ENCODE data around the gene TAS1R3.

Gene TAS1R3

GRCh38 chr1:1351511-1352427 is 20.7 kb downstream of the TAS1R3 start:
- no peak overlapping the region for H2BK15ac ChIP-seq (replicated peaks; ENCODE audit: low read depth)
- H3K4ac ChIP-seq (ENCODE audit: low read depth, low read length) = no peak overlapping the region
- no peak overlapping the region for H4K5ac ChIP-seq (ENCODE audit: low read length)
- H3K9ac ChIP-seq (ENCODE audit: low read length) = peak overlapping the region; percentile 54
- no CpG with 5 or more reads among the region's 29 CpGs for WGBS (ENCODE audit: extremely low coverage, insufficient coverage, low lambda C conversion rate)
- no peak overlapping the region for H4K8ac ChIP-seq (ENCODE audit: low read depth, low read length)
- no peak for DNase-seq
- H2AK5ac ChIP-seq (ENCODE audit: low read length) = no peak overlapping the region
- H3K56ac ChIP-seq (ENCODE audit: low read length) = peak overlapping the region; percentile 76
- no peak overlapping the region for H3K4me2 ChIP-seq (ENCODE audit: low read length)
- H3K36me3 ChIP-seq (ENCODE audit: control insufficient read depth, insufficient read depth, low read length) = no peaks in the 10 kb centered on the region
- H2BK120ac ChIP-seq (ENCODE audit: low read depth, low read length) = no peak overlapping the region
- H3K18ac ChIP-seq (ENCODE audit: low read length) = no peak overlapping the region
- peak overlapping the region; percentile 80 for H3K23ac ChIP-seq (ENCODE audit: low read length)
- peaks cover 5% of the 10 kb centered on the region for H3K79me2 ChIP-seq (ENCODE audit: control insufficient read depth, insufficient read depth, low read length)
- no peak overlapping the region for H3K4me3 ChIP-seq (ENCODE audit: low read length)
- no peak overlapping the region for H2BK5ac ChIP-seq (ENCODE audit: low read length)
- peaks cover 3% of the 10 kb centered on the region for H3K79me1 ChIP-seq (ENCODE audit: low read length)
- H3K27me3 ChIP-seq (ENCODE audit: insufficient read depth, low read length, poor library complexity) = peaks cover 6% of the 10 kb centered on the region
- H3K4me1 ChIP-seq (ENCODE audit: control insufficient read depth, low read depth, low read length) = peaks cover 2% of the 10 kb centered on the region
- no peak overlapping the region for H3K27ac ChIP-seq (ENCODE audit: low read depth, low read length)

GRCh38 chr1:1352786-1353388 is 21.8 kb downstream of the TAS1R3 start:
- H3K79me1 ChIP-seq (ENCODE audit: low read length) = no peaks in the 10 kb centered on the region
- no peak overlapping the region for H4K8ac ChIP-seq (ENCODE audit: low read depth, low read length)
- H3K4me2 ChIP-seq (ENCODE audit: low read length) = no peak overlapping the region
- H3K27ac ChIP-seq (ENCODE audit: low read depth, low read length) = no peak overlapping the region
- H2AK5ac ChIP-seq (ENCODE audit: low read length) = no peak overlapping the region
- H2BK5ac ChIP-seq (ENCODE audit: low read length) = no peak overlapping the region
- H3K79me2 ChIP-seq (ENCODE audit: control insufficient read depth, insufficient read depth, low read length) = no peaks in the 10 kb centered on the region
- peak overlapping the region; percentile 2 for H3K9ac ChIP-seq (ENCODE audit: low read length)
- H3K23ac ChIP-seq (ENCODE audit: low read length) = no peak overlapping the region
- H3K4ac ChIP-seq (ENCODE audit: low read depth, low read length) = no peak overlapping the region
- WGBS (ENCODE audit: extremely low coverage, insufficient coverage, low lambda C conversion rate) = no CpG with 5 or more reads among the region's 5 CpGs
- H3K4me1 ChIP-seq (ENCODE audit: control insufficient read depth, low read depth, low read length) = no peaks in the 10 kb centered on the region
- H3K4me3 ChIP-seq (ENCODE audit: low read length) = no peak overlapping the region
- no peak for DNase-seq
- H3K27me3 ChIP-seq (ENCODE audit: insufficient read depth, low read length, poor library complexity) = peaks cover 6% of the 10 kb centered on the region
- peak overlapping the region; percentile 44 for H3K56ac ChIP-seq (ENCODE audit: low read length)
- H2BK120ac ChIP-seq (ENCODE audit: low read depth, low read length) = no peak overlapping the region
- no peak overlapping the region for H4K5ac ChIP-seq (ENCODE audit: low read length)
- H2BK15ac ChIP-seq (replicated peaks; ENCODE audit: low read depth) = no peak overlapping the region
- no peaks in the 10 kb centered on the region for H3K36me3 ChIP-seq (ENCODE audit: control insufficient read depth, insufficient read depth, low read length)
- H3K18ac ChIP-seq (ENCODE audit: low read length) = no peak overlapping the region

- Histone ChIP-seq H3K4me2 (ENCODE audit: low read length) (peak overlapping the region; percentile 9), H3K56ac (ENCODE audit: low read length) (peak overlapping the region; percentile 44), H2BK5ac (ENCODE audit: low read length) (no peak overlapping the region), H3K79me1 (ENCODE audit: low read length) (no peaks in the 10 kb centered on the region), H3K4me3 (ENCODE audit: low read length) (no peak overlapping the region), H3K4me1 (ENCODE audit: control insufficient read depth, low read depth, low read length) (no peaks in the 10 kb centered on the region), H2AK5ac (ENCODE audit: low read length) (no peak overlapping the region), H4K5ac (ENCODE audit: low read length) (no peak overlapping the region), H3K27ac (ENCODE audit: low read depth, low read length) (no peak overlapping the region), H3K4ac (ENCODE audit: low read depth, low read length) (peak overlapping the region; percentile 74), H2BK120ac (ENCODE audit: low read depth, low read length) (no peak overlapping the region), H3K79me2 (ENCODE audit: control insufficient read depth, insufficient read depth, low read length) (no peaks in the 10 kb centered on the region), H4K8ac (ENCODE audit: low read depth, low read length) (no peak overlapping the region), H3K9ac (ENCODE audit: low read length) (peak overlapping the region; percentile 54), H3K27me3 (ENCODE audit: insufficient read depth, low read length, poor library complexity) (peaks cover 6% of the 10 kb centered on the region), H3K36me3 (ENCODE audit: control insufficient read depth, insufficient read depth, low read length) (no peaks in the 10 kb centered on the region), H3K18ac (ENCODE audit: low read length) (no peak overlapping the region), H2BK15ac (replicated peaks; ENCODE audit: low read depth) (no peak overlapping the region), H3K23ac (ENCODE audit: low read length) (no peak overlapping the region)
- no CpG with 5 or more reads among the region's 28 CpGs for WGBS (ENCODE audit: extremely low coverage, insufficient coverage, low lambda C conversion rate)
- peak; percentile 80 for DNase-seq
These were observed 22.5 kb downstream of the TAS1R3 start for GRCh38 chr1:1353389-1354151.

GRCh38 chr1:1354271-1355247 is 23.5 kb downstream of the TAS1R3 start:
- Histone ChIP-seq H3K27ac (ENCODE audit: low read depth, low read length) (no peak overlapping the region), H2AK5ac (ENCODE audit: low read length) (no peak overlapping the region), H3K79me2 (ENCODE audit: control insufficient read depth, insufficient read depth, low read length) (no peaks in the 10 kb centered on the region), H2BK120ac (ENCODE audit: low read depth, low read length) (no peak overlapping the region), H3K56ac (ENCODE audit: low read length) (peak overlapping the region; percentile 28), H3K4me3 (ENCODE audit: low read length) (no peak overlapping the region), H3K9ac (ENCODE audit: low read length) (peak overlapping the region; percentile 24), H3K4ac (ENCODE audit: low read depth, low read length) (peak overlapping the region; percentile 74), H3K23ac (ENCODE audit: low read length) (no peak overlapping the region), H4K5ac (ENCODE audit: low read length) (no peak overlapping the region), H3K18ac (ENCODE audit: low read length) (no peak overlapping the region), H3K27me3 (ENCODE audit: insufficient read depth, low read length, poor library complexity) (peaks cover 6% of the 10 kb centered on the region), H2BK15ac (replicated peaks; ENCODE audit: low read depth) (no peak overlapping the region), H3K4me1 (ENCODE audit: control insufficient read depth, low read depth, low read length) (no peaks in the 10 kb centered on the region), H4K8ac (ENCODE audit: low read depth, low read length) (no peak overlapping the region), H2BK5ac (ENCODE audit: low read length) (no peak overlapping the region), H3K79me1 (ENCODE audit: low read length) (no peaks in the 10 kb centered on the region), H3K36me3 (ENCODE audit: control insufficient read depth, insufficient read depth, low read length) (no peaks in the 10 kb centered on the region), H3K4me2 (ENCODE audit: low read length) (peak overlapping the region; percentile 5)
- no peak for DNase-seq
- WGBS (ENCODE audit: extremely low coverage, insufficient coverage, low lambda C conversion rate) = no CpG with 5 or more reads among the region's 116 CpGs

- H3K4me3 ChIP-seq (ENCODE audit: low read length) = no peak overlapping the region
These were observed 24.3 kb downstream of the TAS1R3 start for GRCh38 chr1:1355416-1355815.

More at GRCh38 chr1:1355416-1355815, 24.3 kb downstream of the TAS1R3 start:
- H3K4me2 ChIP-seq (ENCODE audit: low read length) = no peak overlapping the region
- no peak overlapping the region for H3K27ac ChIP-seq (ENCODE audit: low read depth, low read length)
- H2BK5ac ChIP-seq (ENCODE audit: low read length) = no peak overlapping the region
- peak overlapping the region; percentile 34 for H3K56ac ChIP-seq (ENCODE audit: low read length)
- H3K9ac ChIP-seq (ENCODE audit: low read length) = no peak overlapping the region
- H2BK120ac ChIP-seq (ENCODE audit: low read depth, low read length) = no peak overlapping the region
- no peaks in the 10 kb centered on the region for H3K79me2 ChIP-seq (ENCODE audit: control insufficient read depth, insufficient read depth, low read length)
- WGBS (ENCODE audit: extremely low coverage, insufficient coverage, low lambda C conversion rate) = no CpG with 5 or more reads among the region's 52 CpGs
- H3K18ac ChIP-seq (ENCODE audit: low read length) = peak overlapping the region; percentile 24
- no peaks in the 10 kb centered on the region for H3K4me1 ChIP-seq (ENCODE audit: control insufficient read depth, low read depth, low read length)
- H3K23ac ChIP-seq (ENCODE audit: low read length) = no peak overlapping the region
- no peaks in the 10 kb centered on the region for H3K36me3 ChIP-seq (ENCODE audit: control insufficient read depth, insufficient read depth, low read length)
- H2BK15ac ChIP-seq (replicated peaks; ENCODE audit: low read depth) = no peak overlapping the region
- H3K27me3 ChIP-seq (ENCODE audit: insufficient read depth, low read length, poor library complexity) = peaks cover 6% of the 10 kb centered on the region
- no peak overlapping the region for H2AK5ac ChIP-seq (ENCODE audit: low read length)
- H4K8ac ChIP-seq (ENCODE audit: low read depth, low read length) = no peak overlapping the region
- H4K5ac ChIP-seq (ENCODE audit: low read length) = no peak overlapping the region
- H3K4ac ChIP-seq (ENCODE audit: low read depth, low read length) = no peak overlapping the region
- no peak for DNase-seq
- H3K79me1 ChIP-seq (ENCODE audit: low read length) = no peaks in the 10 kb centered on the region
